Activated effector memory CD4-positive, alpha-beta T cell treated with Interleukin-2 at 50 U/mL for 16 hours (primary cell): ENCODE results near the gene WBP2NL.

Experiments used
- DNase-seq: peaks from one replicate; pipeline ENCODE4 v3.0.0-alpha.2; 2020

Gene WBP2NL

DNA sequence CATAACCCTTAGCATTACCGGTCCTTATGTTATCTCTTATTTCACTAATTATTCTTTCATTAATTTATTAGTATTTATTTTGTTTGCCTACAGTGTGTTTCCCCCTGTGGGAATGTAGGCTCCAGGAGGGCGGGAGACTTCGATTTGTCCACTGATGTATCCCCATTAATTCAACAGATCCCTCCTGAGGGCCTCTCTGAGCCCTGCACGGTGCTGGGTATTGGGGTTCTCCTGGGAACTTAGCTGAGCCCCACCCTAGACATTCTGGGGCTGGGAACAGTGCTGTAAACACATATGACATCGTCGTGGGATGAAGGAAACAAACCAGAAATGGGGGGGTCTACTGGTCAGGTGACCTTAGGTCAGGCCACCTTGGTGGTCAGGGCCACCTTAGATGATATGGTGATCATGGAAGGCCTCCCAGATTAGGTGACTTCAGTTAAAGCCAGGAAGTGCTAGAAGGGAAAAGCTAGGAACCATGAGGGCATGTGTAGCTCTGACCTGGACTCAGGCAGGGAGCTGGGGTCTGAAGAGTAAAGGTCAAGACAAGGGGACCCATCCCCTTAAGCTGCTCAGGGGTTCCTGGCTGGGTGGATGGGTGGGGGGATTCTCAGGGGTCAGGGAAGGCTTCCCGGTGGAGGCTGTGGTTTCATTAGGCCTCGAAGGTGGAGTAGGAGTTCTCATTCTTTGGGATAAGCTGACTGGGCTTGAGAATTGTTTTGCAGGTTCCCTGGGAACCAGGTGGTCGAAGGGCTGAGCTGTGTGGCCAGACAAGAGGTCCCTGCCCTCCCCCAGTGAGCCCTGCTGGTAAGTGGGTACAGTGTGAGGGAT is 76.5 kb downstream of the WBP2NL start:
- DNase-seq = no peak

GRCh38 chr22:42076764-42077485 is 78.3 kb downstream of the WBP2NL start:
- no peak for DNase-seq

GRCh38 chr22:42077486-42078125 is 79.0 kb downstream of the WBP2NL start:
- DNase-seq = no peak
